Measurements from ENCODE around the gene MAP6.

GRCh38 chr11:75543806-75544205, 125.0 kb downstream of the MAP6 start:
- no peak for TF ChIP-seq CBX8 (IDR thresholded peaks at IDR 0.05; ENCODE audit: borderline replicate concordance, extremely low read depth, low read depth, low read length, poor library complexity, severe bottlenecking)
- TF ChIP-seq SIN3A (IDR thresholded peaks at IDR 0.05; ENCODE audit: borderline replicate concordance in 2 of 2, control insufficient read depth in 1 of 2, low read depth in 2 of 2, low read length in 2 of 2) = no peak
- TF ChIP-seq PKNOX1 (IDR thresholded peaks at IDR 0.05) = no peak
- TF ChIP-seq MAX (CRISPR knock-in tag; IDR thresholded peaks at IDR 0.05) = no peak
- TF ChIP-seq USF2 (CRISPR knock-in tag; IDR thresholded peaks at IDR 0.05) = no peak

All from K562 (cell line).